Peyer's patch (tissue), 4 donors: ENCODE data around the gene ATG10. TPM values are rescaled to one million over a fixed set of nuclear protein-coding genes. Genes with fewer than 3 reads are reported as not detected.
A peak's percentile ranks its signal among the peaks of the same experiment; 100 is the strongest.
"Not testable (repeated sequence)": the region's sequence is repeated elsewhere in the genome, so short reads cannot be mapped to it uniquely, and the experiment has no call there.

Experiments
- DNase-seq, 3 donors: peaks; one replicate each; pipeline ENCODE4 v3.0.0-alpha.2; 2017 to 2019
- H3K27ac ChIP-seq, 4 donors: fragments of 200-600 bp; sonication (generic); one replicate each; pipeline ENCODE4 v1.5.1; 2016 to 2019
- H3K27me3 ChIP-seq, 2 donors: fragments of 200-600 bp; sonication (generic); one replicate each; pipeline ENCODE4 v1.5.1; 2019
- H3K36me3 ChIP-seq, 3 donors: fragments of 200-600 bp; sonication (generic); one replicate each; pipeline ENCODE4 v1.5.1; 2016 to 2019
- H3K4me1 ChIP-seq, 4 donors: fragments of 200-600 bp; sonication (generic); one replicate each; pipeline ENCODE4 v1.5.1; 2016 to 2019
- H3K4me3 ChIP-seq, 4 donors: fragments of 200-600 bp; sonication (generic); 1 replicate in 3 of 4; 2 replicates in 1 of 4; pipeline ENCODE4 v1.5.1; 2016 to 2019; ENCODE audit warnings: mild to moderate bottlenecking in 1 of 4
- H3K9me3 ChIP-seq, 4 donors: fragments of 200-600 bp; sonication (generic); one replicate each; pipeline ENCODE4 v1.5.1; 2016 to 2019; ENCODE audit warnings: mild to moderate bottlenecking in 1 of 4
- CTCF ChIP-seq, 6 experiments: fragments of 450-650 bp in 4 of 6; fragments of 200-600 bp in 2 of 6; sonication (generic) in 1 of 6; IDR thresholded peaks; one replicate each; pipeline ENCODE4 v1.5.1; 2017 to 2019; ENCODE audit warnings: antibody characterized with exemption in 6 of 6, mild to moderate bottlenecking in 3 of 6, moderate library complexity in 1 of 6
- POLR2A ChIP-seq, 2 donors: fragments of 450-650 bp; IDR thresholded peaks; one replicate each; pipeline ENCODE4 v1.5.1; 2017; ENCODE audit warnings: antibody characterized with exemption in 2 of 2, mild to moderate bottlenecking in 2 of 2, moderate library complexity in 2 of 2
- total RNA-seq, 4 donors: library from RNA; depleted of rRNA; stranded (reverse); fragments of >200 nt; gene quantifications; one replicate each; pipeline ENCODE4 v1.1.0, GENCODE V29; 2016

The ATG10 gene
- total RNA-seq, 4 donors from 2014 or later: 3.6 to 6.6 (median 4.5) TPM

- H3K4me1 ChIP-seq: no peaks in the 10 kb centered on the region
- H3K9me3 ChIP-seq: no peaks in the 10 kb centered on the region
- H3K36me3 ChIP-seq: no peaks in the 10 kb centered on the region
- DNase-seq: no peak
- no peak for TF ChIP-seq POLR2A (IDR thresholded peaks at IDR 0.05)
- no peak for TF ChIP-seq CTCF (IDR thresholded peaks at IDR 0.05)
- no peak overlapping the region for H3K4me3 ChIP-seq
- no peaks in the 10 kb centered on the region for H3K27me3 ChIP-seq
- H3K27ac ChIP-seq: no peak overlapping the region
Measured at GRCh38 chr5:82252744-82253143, 280.9 kb downstream of the ATG10 start.

- Histone ChIP-seq H3K27me3 (no peaks in the 10 kb centered on the region), H3K4me1 (no peaks in the 10 kb centered on the region), H3K9me3 (no peaks in the 10 kb centered on the region), H3K4me3 (no peak overlapping the region), H3K36me3 (no peaks in the 10 kb centered on the region), H3K27ac (no peak overlapping the region)
- TF ChIP-seq CTCF (IDR thresholded peaks at IDR 0.05) (no peak), POLR2A (IDR thresholded peaks at IDR 0.05) (no peak)
- no peak for DNase-seq
Measured at GRCh38 chr5:82255844-82256243, 284.0 kb downstream of the ATG10 start.

- H3K4me3 ChIP-seq: no peak overlapping the region
- no peak for TF ChIP-seq POLR2A (IDR thresholded peaks at IDR 0.05)
- no peak for DNase-seq
Measured at GRCh38 chr5:82257247-82257646, 285.4 kb downstream of the ATG10 start.

GRCh38 chr5:82257729-82258128 is 285.9 kb downstream of the ATG10 start:
- H3K4me3 ChIP-seq: no peak overlapping the region
- H3K4me1 ChIP-seq: no peaks in the 10 kb centered on the region
- no peak overlapping the region for H3K27ac ChIP-seq
- H3K36me3 ChIP-seq: no peaks in the 10 kb centered on the region
- no peaks in the 10 kb centered on the region for H3K9me3 ChIP-seq
- TF ChIP-seq POLR2A (IDR thresholded peaks at IDR 0.05) (no peak), CTCF (IDR thresholded peaks at IDR 0.05) (no peak)
- H3K27me3 ChIP-seq: no peaks in the 10 kb centered on the region
- DNase-seq: no peak

More at GRCh38 chr5:82257247-82257646, 285.4 kb downstream of the ATG10 start:
- no peaks in the 10 kb centered on the region for H3K36me3 ChIP-seq
- H3K9me3 ChIP-seq: no peaks in the 10 kb centered on the region
- no peak overlapping the region for H3K27ac ChIP-seq
- no peaks in the 10 kb centered on the region for H3K4me1 ChIP-seq
- H3K27me3 ChIP-seq: no peaks in the 10 kb centered on the region

GRCh38 chr5:82259172-82259800 is 287.5 kb downstream of the ATG10 start:
- no peaks in the 10 kb centered on the region for H3K9me3 ChIP-seq
- H3K27ac ChIP-seq: no peak overlapping the region
- TF ChIP-seq POLR2A (IDR thresholded peaks at IDR 0.05): no peak
- peak in 4 of 6 experiments; percentile 21 to 25 (median 24) for TF ChIP-seq CTCF (IDR thresholded peaks at IDR 0.05)
- H3K36me3 ChIP-seq: no peaks in the 10 kb centered on the region
- no peak overlapping the region for H3K4me3 ChIP-seq
- H3K27me3 ChIP-seq: no peaks in the 10 kb centered on the region
- no peak for DNase-seq
- H3K4me1 ChIP-seq: no peaks in the 10 kb centered on the region

GRCh38 chr5:82265047-82265446 is 293.2 kb downstream of the ATG10 start:
- Histone ChIP-seq H3K27ac (no peak overlapping the region), H3K27me3 (no peaks in the 10 kb centered on the region), H3K9me3 (peaks cover 0 to 3% (median 0%) of the 10 kb centered on the region in 4 donors), H3K4me3 (no peak overlapping the region), H3K4me1 (no peaks in the 10 kb centered on the region), H3K36me3 (no peaks in the 10 kb centered on the region)
- no peak for DNase-seq
- TF ChIP-seq CTCF (IDR thresholded peaks at IDR 0.05) (no peak), POLR2A (IDR thresholded peaks at IDR 0.05) (no peak)

- not testable (repeated sequence) for DNase-seq, H3K4me3 ChIP-seq, H3K27me3 ChIP-seq, H3K4me1 ChIP-seq, H3K9me3 ChIP-seq, H3K36me3 ChIP-seq, H3K27ac ChIP-seq
Measured at GRCh38 chr5:82267297-82267933, 295.6 kb downstream of the ATG10 start.

- not testable (repeated sequence) for DNase-seq, H3K27me3 ChIP-seq, H3K27ac ChIP-seq, H3K4me1 ChIP-seq, H3K4me3 ChIP-seq, H3K9me3 ChIP-seq, H3K36me3 ChIP-seq
Measured at GRCh38 chr5:82269363-82269762, 297.5 kb downstream of the ATG10 start.

- peaks cover 0 to 29% (median 0%) of the 10 kb centered on the region in 3 donors for H3K36me3 ChIP-seq
- not testable (repeated sequence) for H3K27me3 ChIP-seq, H3K4me1 ChIP-seq, H3K4me3 ChIP-seq, DNase-seq, H3K9me3 ChIP-seq
- peak overlapping the region in 1 of 4 donors; percentile 17 for H3K27ac ChIP-seq
Measured at GRCh38 chr5:82272571-82273356, 300.9 kb downstream of the ATG10 start.
